ENCODE data around the gene ESR2.

The ESR2 gene

GRCh38 chr14:64069634-64070359 lies 224.4 kb downstream of the ESR2 start:
- no peak for DNase-seq (ENCODE audit: low read depth in 2 of 2)
- no peak for TF ChIP-seq CTCF (IDR thresholded peaks at IDR 0.05; ENCODE audit: low read depth, low read length)
- no peak overlapping the region for H3K4me3 ChIP-seq (replicated peaks in 1 of 2; ENCODE audit: low read depth in 2 of 2, low read length in 2 of 2)

- no peak overlapping the region for H3K4me3 ChIP-seq (replicated peaks in 1 of 2; ENCODE audit: low read depth in 2 of 2, low read length in 2 of 2)
- no peak for TF ChIP-seq CTCF (IDR thresholded peaks at IDR 0.05; ENCODE audit: low read depth, low read length)
- no peak for DNase-seq (ENCODE audit: low read depth in 2 of 2)
Measured at GRCh38 chr14:64064447-64064846, 229.7 kb downstream of the ESR2 start.

- DNase-seq (ENCODE audit: low read depth in 2 of 2): no peak
- H3K4me3 ChIP-seq (replicated peaks in 1 of 2; ENCODE audit: low read depth in 2 of 2, low read length in 2 of 2): no peak overlapping the region
- no peak for TF ChIP-seq CTCF (IDR thresholded peaks at IDR 0.05; ENCODE audit: low read depth, low read length)
Measured at GRCh38 chr14:64062381-64063115, 231.6 kb downstream of the ESR2 start.

GRCh38 chr14:64061706-64062105 lies 232.5 kb downstream of the ESR2 start:
- H3K4me3 ChIP-seq (replicated peaks in 1 of 2; ENCODE audit: low read depth in 2 of 2, low read length in 2 of 2): no peak overlapping the region
- no peak for DNase-seq (ENCODE audit: low read depth in 2 of 2)
- TF ChIP-seq CTCF (IDR thresholded peaks at IDR 0.05; ENCODE audit: low read depth, low read length): no peak

- H3K4me3 ChIP-seq (replicated peaks in 1 of 2; ENCODE audit: low read depth in 2 of 2, low read length in 2 of 2): no peak overlapping the region
- DNase-seq (ENCODE audit: low read depth in 2 of 2): no peak
- TF ChIP-seq CTCF (IDR thresholded peaks at IDR 0.05; ENCODE audit: low read depth, low read length): no peak
Measured at GRCh38 chr14:64061115-64061514, 233.1 kb downstream of the ESR2 start.

- DNase-seq (ENCODE audit: low read depth in 2 of 2): peak; percentile 17 to 46
- no peak overlapping the region for H3K4me3 ChIP-seq (replicated peaks in 1 of 2; ENCODE audit: low read depth in 2 of 2, low read length in 2 of 2)
- peak; percentile 70 for TF ChIP-seq CTCF (IDR thresholded peaks at IDR 0.05; ENCODE audit: low read depth, low read length)
Measured at GRCh38 chr14:64060648-64061096, 233.5 kb downstream of the ESR2 start.

All from cardiac fibroblast (primary cell).